ENCODE results near the gene LRCH3. TPM values are rescaled to one million over a fixed set of nuclear protein-coding genes. Genes with fewer than 3 reads are reported as not detected.

Gene LRCH3
- total and polyA plus RNA-seq, 2 of the 13 experiments (the other 11 are each of a cell fraction or from before 2014, with no cell fraction given) = 25.5 to 103 TPM

- TF ChIP-seq SATB2 (CRISPR knock-in tag; IDR thresholded peaks at IDR 0.05) (peak; percentile 48; the same call in 1 of the 2 replicates), ZUFSP (CRISPR knock-in tag; IDR thresholded peaks at IDR 0.05; ENCODE audit: borderline replicate concordance) (no peak), HNF1B (CRISPR knock-in tag; IDR thresholded peaks at IDR 0.05) (0 out of 2 replicates have a peak, but pooled peaks have one; percentile 19), ZNF121 (CRISPR knock-in tag; IDR thresholded peaks at IDR 0.05) (0 out of 2 replicates have a peak, but pooled peaks have one; percentile 44), BCL3 (CRISPR knock-in tag; IDR thresholded peaks at IDR 0.05) (0 out of 2 replicates have a peak, but pooled peaks have one; percentile 39), ZBTB2 (CRISPR knock-in tag; IDR thresholded peaks at IDR 0.05; ENCODE audit: low read depth) (no peak), HDAC6 (IDR thresholded peaks at IDR 0.05; ENCODE audit: low read depth, low read length) (no peak), KLF16 (CRISPR knock-in tag; IDR thresholded peaks at IDR 0.05) (no peak), ZNF570 (CRISPR knock-in tag; IDR thresholded peaks at IDR 0.05; ENCODE audit: borderline replicate concordance) (no peak), RCOR2 (CRISPR knock-in tag; IDR thresholded peaks at IDR 0.05) (peak; percentile 71; the same call in 1 of the 2 replicates), MXI1 (IDR thresholded peaks at IDR 0.05; ENCODE audit: borderline replicate concordance, low read depth, low read length) (peak; percentile 59; the same call in 1 of the 3 replicates), MEF2D (CRISPR knock-in tag; IDR thresholded peaks at IDR 0.05) (0 out of 2 replicates have a peak, but pooled peaks have one; percentile 15), ZNF138 (CRISPR knock-in tag; IDR thresholded peaks at IDR 0.05; ENCODE audit: low read depth) (no peak), TAF15 (IDR thresholded peaks at IDR 0.05; ENCODE audit: low read depth, low read length, poor library complexity, severe bottlenecking) (no peak), ZNF296 (CRISPR knock-in tag; conservative IDR thresholded peaks at IDR 0.05) (no peak), ZSCAN20 (CRISPR knock-in tag; IDR thresholded peaks at IDR 0.05; ENCODE audit: borderline replicate concordance) (no peak), ZNF576 (CRISPR knock-in tag; IDR thresholded peaks at IDR 0.05) (no peak)
These were observed 29.7 kb downstream of the LRCH3 start (continued) for GRCh38 chr3:197820550-197821335.
